Ovary (tissue), 9 donors: ENCODE results near the gene MX2. TPM values are rescaled to one million over a fixed set of nuclear protein-coding genes. Genes with fewer than 3 reads are reported as not detected.

Source experiments
- DNase-seq, 5 donors: peaks; one replicate each; pipeline ENCODE4 v3.0.0-alpha.2; 2019 to 2020
- H3K27ac ChIP-seq, 2 donors: fragments of 200-600 bp; one replicate each; pipeline versions ENCODE4 v1.5.1 to v1.8.0; 2019 to 2022
- H3K27me3 ChIP-seq: fragments of 200-600 bp; one replicate; pipeline ENCODE4 v1.8.0; 2022
- H3K36me3 ChIP-seq: fragments of 200-600 bp; sonication (generic); one replicate; pipeline ENCODE4 v1.5.1; 2019
- H3K4me1 ChIP-seq: one replicate; pipeline ENCODE4 v1.8.1; 2013; ENCODE audit warnings: mild to moderate bottlenecking, moderate library complexity; ENCODE audit not compliant: insufficient read depth
- H3K4me3 ChIP-seq: fragments of 200-600 bp; sonication (generic); one replicate; pipeline ENCODE4 v1.5.1; 2017
- H3K9me3 ChIP-seq, 2 donors: fragments of 200-600 bp in 1 of 2; sonication (generic) in 1 of 2; one replicate each; pipeline versions ENCODE4 v1.5.1 to v1.8.1; 2013 to 2019; ENCODE audit warnings: mild to moderate bottlenecking in 1 of 2, moderate library complexity in 1 of 2
- CTCF ChIP-seq, 3 donors: fragments of 450-650 bp in 2 of 3; fragments of 200-600 bp in 1 of 3; IDR thresholded peaks; one replicate each; pipeline versions ENCODE4 v1.5.1 to v1.8.0; 2016 to 2022; ENCODE audit warnings: antibody characterized with exemption in 3 of 3, mild to moderate bottlenecking in 1 of 3
- EP300 ChIP-seq: sonication (generic); formaldehyde crosslinking; IDR thresholded peaks from one replicate; pipeline ENCODE4 v1.6.1; 2017; ENCODE audit warnings: antibody characterized with exemption
- POLR2A ChIP-seq: fragments of 450-650 bp; IDR thresholded peaks from one replicate; pipeline ENCODE4 v1.6.1; 2017; ENCODE audit warnings: antibody characterized with exemption, mild to moderate bottlenecking, moderate library complexity
- WGBS, 3 donors: extraction: QIAGEN DNeasy Blood & Tissue Kit in 1 of 3; methylation state at CpG; one replicate each; pipeline versions ENCODE4 v1.1.5 to v1.1.7; 2013 to 2017; 5-methylcytosine and 5-hydroxymethylcytosine counted together
- intact Hi-C, 4 donors: fragments of 100-400 bp; cut with DNase I; formaldehyde crosslinking; loops; one replicate each; pipeline versions ENCODE4 v1.11.0 to v1.15.1; 2022 to 2023
- polyA plus RNA-seq, 2 donors: library from polyadenylated mRNA; stranded (reverse); fragments of 200-250 nt in 1 of 2; fragments of 350-450 nt in 1 of 2; fragmentation: Illumina TruSeq in 1 of 2; extraction: RNeasy Lipid Tissue Mini Kit (QIAGEN cat#74804) in 1 of 2; gene quantifications; one replicate each; pipeline ENCODE4 v1.2.3, GENCODE V29; 2013 to 2014
- total RNA-seq, 7 donors: library from RNA; depleted of rRNA in 2 of 7; stranded (reverse); fragments of >200 nt in 2 of 7; fragmentation: NEBNext Ultra II Directional in 3 of 7; extraction: Animal tissue kit (Norgen Biotek cat#: 25700) in 3 of 7; gene quantifications; one replicate each; pipeline versions ENCODE4 v1.1.0 to v1.2.4, GENCODE V29; 2016 to 2023
- donor health status: DM: no; HTN: no; CAD: no; lungs with moderate emphysema.
- donor health status: DM: no; HTN: no; CAD: no.
- donor health status: Bipolar disorder and iron deficiency.
- donor health status: DM: yes; HTN: yes; CAD: no.
- donor health status: DM: no; HTN: no; CAD: no.
- donor health status: DM: yes; HTN: yes; CAD: no.

MX2 gene
- total and polyA plus RNA-seq, 9 donors = 2.6 to 34.6 (median 5.1) TPM

- no peaks in the 10 kb centered on the region for H3K27me3 ChIP-seq
- H3K9me3 ChIP-seq = no peaks in the 10 kb centered on the region
- TF ChIP-seq CTCF (IDR thresholded peaks at IDR 0.05) (no peak), POLR2A (no peak), EP300 (no peak)
- no peaks in the 10 kb centered on the region for H3K36me3 ChIP-seq
- 90 to 93% (median 91%) methylated on average over 8 of the region's 8 CpGs for WGBS, 3 donors
- no peak for DNase-seq
- intact Hi-C loops = no loop called here
- H3K4me3 ChIP-seq = no peak overlapping the region
- no peak overlapping the region for H3K27ac ChIP-seq
- peaks cover 2% of the 10 kb centered on the region for H3K4me1 ChIP-seq
Observed at GRCh38 chr21:41373763-41374162, 11.9 kb downstream of the MX2 start.

DNA sequence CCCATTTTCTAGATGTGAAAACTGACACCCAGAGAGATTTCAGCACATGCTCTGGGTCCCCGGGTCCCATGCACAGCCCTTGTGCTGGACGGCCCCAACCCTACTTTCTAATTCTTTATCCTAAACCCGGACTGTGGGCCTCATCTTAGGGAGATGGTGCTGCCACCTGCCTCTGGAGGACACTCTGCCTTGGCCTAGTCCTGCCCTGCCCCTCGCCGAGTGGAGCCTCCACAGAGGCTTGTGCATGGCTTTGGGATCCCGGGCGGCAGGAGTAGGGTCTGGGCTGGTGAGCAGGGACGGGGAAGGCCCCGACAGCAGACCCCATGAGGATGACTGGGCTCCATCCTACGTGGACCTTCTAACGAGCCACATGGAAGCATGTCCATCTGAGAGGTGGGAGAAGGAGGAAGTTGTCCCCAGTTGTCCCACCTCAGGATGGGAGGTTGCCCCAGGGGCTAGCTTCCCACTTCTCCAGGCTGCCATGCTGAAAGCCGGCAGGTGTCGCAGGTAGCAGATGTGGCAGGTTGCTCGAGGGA, 12.4 kb downstream of the MX2 start:
- peaks cover 2% of the 10 kb centered on the region for H3K4me1 ChIP-seq
- WGBS, 3 donors = 92 to 95% (median 92%) methylated on average over 14 of the region's 14 CpGs
- intact Hi-C loops = no loop called here
- DNase-seq = no peak
- H3K27me3 ChIP-seq = no peaks in the 10 kb centered on the region
- H3K27ac ChIP-seq = no peak overlapping the region
- H3K9me3 ChIP-seq = no peaks in the 10 kb centered on the region
- no peak overlapping the region for H3K4me3 ChIP-seq
- TF ChIP-seq CTCF (IDR thresholded peaks at IDR 0.05) = no peak
- TF ChIP-seq POLR2A = no peak
- TF ChIP-seq EP300 = no peak
- no peaks in the 10 kb centered on the region for H3K36me3 ChIP-seq

DNA sequence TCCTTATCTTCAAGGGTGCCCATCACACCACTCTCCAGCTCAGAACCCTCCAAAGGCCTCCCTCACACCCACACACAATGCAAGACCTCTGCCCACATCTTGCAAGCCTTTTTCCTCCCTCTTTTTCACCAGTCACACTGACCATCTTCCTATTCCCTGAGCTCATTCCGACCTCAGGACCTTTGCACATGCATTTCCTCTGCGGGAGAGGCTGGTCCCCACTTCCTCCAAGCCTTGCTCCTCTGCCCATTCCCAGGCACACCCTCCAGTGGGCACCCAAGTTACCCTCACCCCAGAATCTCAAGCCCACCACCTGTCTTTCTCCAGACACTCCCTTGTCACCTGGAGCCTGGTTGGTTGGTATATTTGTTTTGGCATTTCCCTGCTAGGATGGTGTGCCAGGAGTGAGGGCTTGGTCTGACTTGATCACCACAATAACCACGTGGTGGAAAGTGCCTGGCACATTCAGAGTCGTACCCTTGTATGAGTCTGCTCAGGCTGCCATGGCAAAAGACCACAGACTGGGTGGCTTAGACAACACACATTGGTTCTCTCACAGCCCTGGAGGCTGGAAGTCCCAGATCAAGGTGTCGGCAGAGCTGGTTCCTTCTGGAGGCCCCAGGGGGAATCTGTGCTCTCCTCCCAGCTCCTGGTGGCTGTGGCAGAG, 13.2 kb downstream of the MX2 start:
- H3K4me1 ChIP-seq = no peaks in the 10 kb centered on the region
- intact Hi-C loops = no loop called here
- TF ChIP-seq EP300 (no peak), POLR2A (no peak), CTCF (IDR thresholded peaks at IDR 0.05) (no peak)
- no peak overlapping the region for H3K27ac ChIP-seq
- 84 to 94% (median 90%) methylated on average over 5 of the region's 5 CpGs for WGBS, 3 donors
- H3K9me3 ChIP-seq = no peaks in the 10 kb centered on the region
- no peaks in the 10 kb centered on the region for H3K27me3 ChIP-seq
- H3K36me3 ChIP-seq = no peaks in the 10 kb centered on the region
- DNase-seq = no peak
- no peak overlapping the region for H3K4me3 ChIP-seq

DNA sequence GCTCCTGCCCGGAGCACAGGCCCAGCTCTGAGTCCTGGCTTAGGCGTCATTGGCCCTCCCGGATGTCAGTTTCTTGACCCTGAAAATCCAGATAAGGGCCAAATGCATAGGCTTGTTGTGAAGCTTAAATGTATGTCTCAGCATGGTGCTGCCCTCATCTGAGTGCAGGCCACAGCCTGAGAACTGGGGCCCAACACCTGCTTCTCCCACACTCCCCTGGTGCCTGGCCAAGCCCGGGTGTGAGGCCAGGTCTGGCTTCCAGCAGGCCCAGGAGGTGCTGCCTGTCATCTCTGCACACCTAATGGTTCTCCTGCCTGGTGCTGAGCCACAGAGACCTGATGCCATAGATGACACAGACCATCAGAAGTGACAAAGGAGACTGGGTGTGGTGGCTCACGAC, 14.0 kb downstream of the MX2 start:
- no peaks in the 10 kb centered on the region for H3K9me3 ChIP-seq
- intact Hi-C loops = no loop called here
- 79 to 88% (median 80%) methylated on average over 5 of the region's 5 CpGs for WGBS, 3 donors
- H3K27ac ChIP-seq = no peak overlapping the region
- no peak for DNase-seq
- no peaks in the 10 kb centered on the region for H3K27me3 ChIP-seq
- no peak overlapping the region for H3K4me3 ChIP-seq
- no peaks in the 10 kb centered on the region for H3K4me1 ChIP-seq
- TF ChIP-seq CTCF (IDR thresholded peaks at IDR 0.05) = no peak
- no peak for TF ChIP-seq POLR2A
- TF ChIP-seq EP300 = no peak
- no peaks in the 10 kb centered on the region for H3K36me3 ChIP-seq
